Measurements from ENCODE around the gene MCCC2. TPM values are rescaled to one million over a fixed set of nuclear protein-coding genes. Genes with fewer than 3 reads are reported as not detected.

The MCCC2 gene
- total and polyA plus RNA-seq, 2 of the 4 experiments (the other 2 are of a cell fraction) = 18.0 to 22.0 TPM

- peaks cover 6% of the 10 kb centered on the region for H3K4me1 ChIP-seq (ENCODE audit: control insufficient read depth, insufficient read depth, low read length)
- no peak overlapping the region for H2BK20ac ChIP-seq (ENCODE audit: low read depth, low read length)
- H3K27ac ChIP-seq (ENCODE audit: insufficient read depth, low read length) = peak overlapping the region; percentile 3; the same call in 1 of the 2 replicates
- H3K9ac ChIP-seq (ENCODE audit: low read depth, low read length) = no peak overlapping the region
- H3K18ac ChIP-seq (ENCODE audit: low read depth, low read length) = no peak overlapping the region
- peak; percentile 98 for DNase-seq
- POLR2A ChIA-PET (ENCODE audit: unreplicated experiment) = interaction anchor here (0.6 kb wide), 1 partner anchor 507 kb away, joined by 7 read pairs; no protein-coding TSS in a partner anchor
- H3K23ac ChIP-seq (ENCODE audit: low read depth, low read length) = no peak overlapping the region
- H3K4me3 ChIP-seq (ENCODE audit: insufficient read depth, low read depth, low read length) = no peak overlapping the region
- H3K9me1 ChIP-seq (ENCODE audit: insufficient read depth, low read length) = peaks cover 20% of the 10 kb centered on the region
- no peak overlapping the region for H2AFZ ChIP-seq (replicated peaks; ENCODE audit: low read length, poor library complexity)
- WGBS, 2 experiments (ENCODE audit: extremely low coverage in 2 of 2, insufficient read length in 1 of 2) = no CpG with 5 or more reads among the region's 6 CpGs
- dilution Hi-C loops (cut with HindIII; ENCODE audit: low sequenced_read_pairs, unreplicated experiment) = no loop called here
- peaks cover 8% of the 10 kb centered on the region for H3K36me3 ChIP-seq (ENCODE audit: control insufficient read depth, insufficient read depth, low read length)
- no TSS peak for BruUV-seq (replicated peaks)
- H4K91ac ChIP-seq (ENCODE audit: insufficient read depth, low read depth, low read length) = no peak overlapping the region
- no peak overlapping the region for H3K14ac ChIP-seq (replicated peaks; ENCODE audit: low read depth, low read length)
- peak; percentile 96 for ATAC-seq (ENCODE audit: low read depth)
- no peak overlapping the region for H4K5ac ChIP-seq (ENCODE audit: low read depth, low read length)
- in situ Hi-C loops (cut with MboI; ENCODE audit: low sequenced_read_pairs) = no loop called here
- H3K56ac ChIP-seq (ENCODE audit: extremely low read depth, insufficient read depth, low read length) = no peak overlapping the region
- no peak overlapping the region for H3K4ac ChIP-seq (ENCODE audit: low read depth, low read length)
- H3K27me3 ChIP-seq (ENCODE audit: control insufficient read depth, insufficient read depth, low read length) = no peaks in the 10 kb centered on the region
- intact Hi-C loops (cut with micrococcal nuclease) = loop anchor here (2.0 kb wide), 1 partner anchor 465 kb away; no protein-coding TSS in a partner anchor
- no peak overlapping the region for H2AK5ac ChIP-seq (ENCODE audit: low read depth, low read length)
- no peak overlapping the region for H4K8ac ChIP-seq (ENCODE audit: low read depth in 2 of 2, low read length in 2 of 2)
- peak overlapping the region; percentile 35; the same call in 1 of the 2 replicates for H3K4me2 ChIP-seq (ENCODE audit: low read depth, low read length)
- no peak overlapping the region for H2BK120ac ChIP-seq (ENCODE audit: low read depth, low read length)
- H4K20me1 ChIP-seq (ENCODE audit: insufficient read depth, low read length) = peaks cover 16% of the 10 kb centered on the region
- H3K79me1 ChIP-seq (ENCODE audit: low read depth in 1 of 2, low read length in 2 of 2) = peaks cover 0 to 7% of the 10 kb centered on the region in 2 experiments; a peak in 2 of 4 replicates
- H2BK5ac ChIP-seq (ENCODE audit: low read depth, low read length, poor library complexity, severe bottlenecking) = peak overlapping the region; percentile 35
- no peak overlapping the region for H2BK15ac ChIP-seq (ENCODE audit: low read depth, low read length)
- H3K9me3 ChIP-seq (ENCODE audit: control insufficient read depth, insufficient read depth, low read length) = no peaks in the 10 kb centered on the region
- CTCF ChIA-PET = interaction anchor here (0.6 to 1.8 kb wide), 9 partner anchors 9 to 157 kb away, joined by 3 to 6 read pairs (median 3); partner anchors contain the start of gene MCCC2
- H2AK9ac ChIP-seq (replicated peaks; ENCODE audit: low read depth, low read length, poor library complexity) = no peak overlapping the region
- no peak for TF ChIP-seq MXI1 (IDR thresholded peaks at IDR 0.05; ENCODE audit: borderline replicate concordance, low read depth, low read length)
- TF ChIP-seq ELK1 (IDR thresholded peaks at IDR 0.05; ENCODE audit: borderline replicate concordance, low read depth, low read length) = no peak
- TF ChIP-seq SMC3 (IDR thresholded peaks at IDR 0.05; ENCODE audit: low read depth, low read length) = no peak
- TF ChIP-seq RCOR1 (IDR thresholded peaks at IDR 0.05; ENCODE audit: insufficient replicate concordance, low read length) = peak; percentile 84
- peak; percentile 59 for TF ChIP-seq BHLHE40 (IDR thresholded peaks at IDR 0.05; ENCODE audit: low read depth, low read length)
- TF ChIP-seq CEBPB (IDR thresholded peaks at IDR 0.05; ENCODE audit: low read depth, low read length) = peak; percentile 50; the same call in 1 of the 2 replicates
- TF ChIP-seq NFE2L2 (IDR thresholded peaks at IDR 0.05; ENCODE audit: low read depth, low read length) = no peak; the same call in 1 of the 2 replicates
- no peak for TF ChIP-seq MAFK (IDR thresholded peaks at IDR 0.05; ENCODE audit: low read depth, low read length)
- TF ChIP-seq MAZ (IDR thresholded peaks at IDR 0.05; ENCODE audit: borderline replicate concordance, low read depth, low read length) = no peak
- TF ChIP-seq CHD1 (IDR thresholded peaks at IDR 0.05; ENCODE audit: low read depth, low read length) = no peak
- TF ChIP-seq RFX5 (IDR thresholded peaks at IDR 0.05; ENCODE audit: low read depth, low read length) = no peak
- TF ChIP-seq CTCF (conservative IDR thresholded peaks at IDR 0.05; ENCODE audit: low read depth, low read length) = peak; percentile 55
- no peak for TF ChIP-seq RAD21 (IDR thresholded peaks at IDR 0.05; ENCODE audit: low read length)
- TF ChIP-seq POLR2A (IDR thresholded peaks at IDR 0.05; ENCODE audit: low read depth, low read length) = no peak
Measured at GRCh38 chr5:71601222-71602026, 14.3 kb downstream of the MCCC2 start.

Measured in IMR-90 (cell line).